Smooth muscle cell (in vitro differentiated cells): Measurements from ENCODE around the gene GPR176. TPM values are rescaled to one million over a fixed set of nuclear protein-coding genes. Genes with fewer than 3 reads are reported as not detected.
A peak's percentile ranks its signal among the peaks of the same experiment; 100 is the strongest.

Experiments
- DNase-seq: peaks from one replicate; lab custom pipeline; 2025; ENCODE audit not compliant: unreplicated experiment; lab: John Stamatoyannopoulos, UW
- H2AFZ ChIP-seq: fragments of 200-600 bp; sonication (generic); 2 replicates; pipeline ENCODE4 v1.6.0; 2016; ENCODE audit warnings: antibody characterized with exemption, low read depth, mild to moderate bottlenecking
- H3F3A ChIP-seq: fragments of 200-600 bp; sonication (generic); 2 replicates; pipeline ENCODE4 v1.6.0; 2017; ENCODE audit warnings: antibody characterized with exemption, low read depth
- H3K27ac ChIP-seq: fragments of 200-600 bp; sonication (generic); 2 replicates; pipeline ENCODE4 v1.5.1; 2016; ENCODE audit warnings: low read depth, mild to moderate bottlenecking
- H3K27me3 ChIP-seq: fragments of 200-600 bp; sonication (generic); 2 replicates; pipeline ENCODE4 v1.6.1; 2016; ENCODE audit warnings: low read depth, mild to moderate bottlenecking
- H3K36me3 ChIP-seq: fragments of 200-600 bp; sonication (generic); 2 replicates; pipeline ENCODE4 v1.5.1; 2016; ENCODE audit warnings: low read depth
- H3K4me1 ChIP-seq: fragments of 200-600 bp; sonication (generic); 2 replicates; pipeline ENCODE4 v1.5.1; 2016; ENCODE audit warnings: low read depth
- H3K4me2 ChIP-seq: fragments of 200-600 bp; sonication (generic); 2 replicates; pipeline ENCODE4 v1.6.0; 2016; ENCODE audit warnings: mild to moderate bottlenecking
- H3K4me3 ChIP-seq: fragments of 200-600 bp; sonication (generic); 2 replicates; pipeline ENCODE4 v1.5.1; 2016; ENCODE audit warnings: mild to moderate bottlenecking
- H3K79me2 ChIP-seq: fragments of 200-600 bp; sonication (generic); 2 replicates; pipeline ENCODE4 v1.6.0; 2016; ENCODE audit warnings: low read depth, mild to moderate bottlenecking
- H3K9ac ChIP-seq: fragments of 200-600 bp; sonication (generic); 2 replicates; pipeline ENCODE4 v1.6.0; 2016; ENCODE audit warnings: low read depth
- H3K9me3 ChIP-seq: fragments of 200-600 bp; sonication (generic); replicated peaks from 2 replicates; pipeline ENCODE4 v1.5.1; 2016; ENCODE audit warnings: low read depth
- H4K20me1 ChIP-seq: fragments of 200-600 bp; sonication (generic); 2 replicates; pipeline ENCODE4 v1.6.0; 2016; ENCODE audit warnings: low read depth
- WGBS: methylation state at CpG from one replicate; pipeline ENCODE4 v1.1.7; 2016; ENCODE audit warnings: low lambda C conversion rate; 5-methylcytosine and 5-hydroxymethylcytosine counted together
- polyA plus RNA-seq: library from polyadenylated mRNA; unstranded; fragments of >200 nt; fragmentation: Nextera tagmentation; extraction: Ambion mirVana; gene quantifications from 2 replicates; pipeline ENCODE4 v1.2.1, GENCODE V29; 2016
- total RNA-seq: library from RNA; depleted of rRNA; stranded (reverse); fragments of >200 nt; gene quantifications from 2 replicates; pipeline ENCODE4 v1.2.3, GENCODE V29; 2014
- TF ChIP-seq, protein P1 (sequence below): fragments of 200-600 bp; sonication (generic); IDR thresholded peaks from 2 replicates; pipeline ENCODE4 v1.5.1; 2017; ENCODE audit warnings: borderline replicate concordance, mild to moderate bottlenecking, antibody characterized with exemption; ENCODE audit not compliant: insufficient read depth, poor library complexity, severe bottlenecking

Gene GPR176
- total and polyA plus RNA-seq, 2 experiments from 2014 or later, result 20.0 to 22.4 TPM

DNA sequence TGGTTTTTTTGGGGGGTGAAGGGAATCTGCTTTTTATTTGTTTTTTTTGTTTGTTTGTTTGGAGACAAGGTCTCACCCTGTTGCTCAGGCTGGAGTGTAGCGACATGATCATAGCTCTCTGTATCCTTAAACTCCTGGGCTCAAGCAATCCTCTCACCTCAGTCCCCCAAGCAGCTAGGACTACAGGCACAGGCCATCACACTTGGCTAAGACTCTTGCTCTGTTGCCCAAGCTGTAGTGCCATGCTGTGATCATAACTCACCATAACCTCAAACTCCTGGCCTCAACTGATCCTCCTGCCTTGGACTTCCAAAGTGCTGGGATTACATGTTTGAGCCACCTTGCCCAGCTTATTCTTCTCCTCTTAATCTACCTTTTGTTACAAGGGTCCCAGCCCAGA lies 31.8 kb downstream of the GPR176 start:
- Histone ChIP-seq H4K20me1 (no peaks in the 10 kb centered on the region), H3K27me3 (no peaks in the 10 kb centered on the region), H3K79me2 (no peaks in the 10 kb centered on the region), H3K9me3 (no peaks in the 10 kb centered on the region), H3K27ac (no peak overlapping the region), H3K36me3 (no peaks in the 10 kb centered on the region), H2AFZ (no peak overlapping the region), H3K4me3 (no peak overlapping the region), H3F3A (no peaks in the 10 kb centered on the region), H3K9ac (no peak overlapping the region), H3K4me2 (no peak overlapping the region), H3K4me1 (peaks cover 3% of the 10 kb centered on the region)
- TF ChIP-seq, protein P1, sequence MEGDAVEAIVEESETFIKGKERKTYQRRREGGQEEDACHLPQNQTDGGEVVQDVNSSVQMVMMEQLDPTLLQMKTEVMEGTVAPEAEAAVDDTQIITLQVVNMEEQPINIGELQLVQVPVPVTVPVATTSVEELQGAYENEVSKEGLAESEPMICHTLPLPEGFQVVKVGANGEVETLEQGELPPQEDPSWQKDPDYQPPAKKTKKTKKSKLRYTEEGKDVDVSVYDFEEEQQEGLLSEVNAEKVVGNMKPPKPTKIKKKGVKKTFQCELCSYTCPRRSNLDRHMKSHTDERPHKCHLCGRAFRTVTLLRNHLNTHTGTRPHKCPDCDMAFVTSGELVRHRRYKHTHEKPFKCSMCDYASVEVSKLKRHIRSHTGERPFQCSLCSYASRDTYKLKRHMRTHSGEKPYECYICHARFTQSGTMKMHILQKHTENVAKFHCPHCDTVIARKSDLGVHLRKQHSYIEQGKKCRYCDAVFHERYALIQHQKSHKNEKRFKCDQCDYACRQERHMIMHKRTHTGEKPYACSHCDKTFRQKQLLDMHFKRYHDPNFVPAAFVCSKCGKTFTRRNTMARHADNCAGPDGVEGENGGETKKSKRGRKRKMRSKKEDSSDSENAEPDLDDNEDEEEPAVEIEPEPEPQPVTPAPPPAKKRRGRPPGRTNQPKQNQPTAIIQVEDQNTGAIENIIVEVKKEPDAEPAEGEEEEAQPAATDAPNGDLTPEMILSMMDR, result no peak
- no peak for DNase-seq
- WGBS, result 86% methylated on average over 1 of the region's 1 CpG

DNA sequence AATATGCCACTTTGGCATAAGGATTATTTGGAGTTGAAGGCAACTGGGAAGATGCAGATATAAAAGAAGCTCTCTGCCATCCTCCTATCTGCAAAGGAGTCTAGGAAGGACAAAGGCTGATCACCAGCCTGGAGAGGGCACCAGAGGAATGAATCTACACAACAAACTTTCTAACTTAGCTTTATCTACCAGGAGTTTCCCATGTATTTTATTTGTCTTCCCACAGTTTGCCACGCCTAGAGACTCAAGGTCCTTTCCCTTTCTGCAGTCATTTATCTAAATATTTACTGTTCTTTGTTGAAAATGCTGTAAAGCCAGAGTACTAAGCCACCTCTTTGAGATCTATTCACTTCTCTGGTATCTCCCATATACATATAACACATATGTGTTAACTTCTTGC lies 32.2 kb downstream of the GPR176 start:
- Histone ChIP-seq H3F3A (no peaks in the 10 kb centered on the region), H4K20me1 (no peaks in the 10 kb centered on the region), H3K9me3 (no peaks in the 10 kb centered on the region), H3K27ac (no peak overlapping the region), H3K36me3 (no peaks in the 10 kb centered on the region), H3K4me3 (no peak overlapping the region), H3K27me3 (no peaks in the 10 kb centered on the region), H3K4me1 (peaks cover 2% of the 10 kb centered on the region), H3K79me2 (no peaks in the 10 kb centered on the region), H3K4me2 (no peak overlapping the region), H2AFZ (no peak overlapping the region), H3K9ac (no peak overlapping the region)
- 29% methylated on average over 1 of the region's 1 CpG for WGBS
- TF ChIP-seq, protein P1, result peak; percentile 27
- no peak for DNase-seq

DNA sequence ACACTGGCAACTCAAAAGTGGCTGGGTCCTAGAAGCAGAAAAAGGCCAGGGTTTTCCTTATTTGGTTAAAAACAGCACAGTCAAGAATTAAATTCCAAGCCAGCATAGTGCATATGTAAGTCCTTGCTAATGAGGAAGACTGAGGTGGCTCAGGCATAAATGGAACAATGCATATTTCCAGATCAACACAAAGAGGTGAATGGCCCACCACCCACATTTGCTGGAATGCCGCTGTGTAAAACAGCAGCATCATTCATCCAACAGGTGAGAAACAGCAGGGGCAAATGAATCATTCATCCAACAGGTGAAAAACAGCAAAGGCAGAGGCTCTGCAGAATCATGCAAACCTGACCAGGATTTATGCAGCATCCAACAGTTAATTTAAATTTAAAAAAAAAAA lies 32.9 kb downstream of the GPR176 start:
- H3K36me3 ChIP-seq, result no peaks in the 10 kb centered on the region
- no peaks in the 10 kb centered on the region for H3K27me3 ChIP-seq
- H3K4me1 ChIP-seq, result no peaks in the 10 kb centered on the region
- no peak overlapping the region for H3K4me2 ChIP-seq
- WGBS, result 29% methylated on average over 1 of the region's 1 CpG
- H3K9me3 ChIP-seq, result no peaks in the 10 kb centered on the region
- H4K20me1 ChIP-seq, result no peaks in the 10 kb centered on the region
- TF ChIP-seq, protein P1, result no peak
- H3K27ac ChIP-seq, result no peak overlapping the region
- no peak overlapping the region for H3K4me3 ChIP-seq
- H3K9ac ChIP-seq, result no peak overlapping the region
- H3K79me2 ChIP-seq, result no peaks in the 10 kb centered on the region
- H2AFZ ChIP-seq, result no peak overlapping the region
- DNase-seq, result no peak
- no peaks in the 10 kb centered on the region for H3F3A ChIP-seq

DNA sequence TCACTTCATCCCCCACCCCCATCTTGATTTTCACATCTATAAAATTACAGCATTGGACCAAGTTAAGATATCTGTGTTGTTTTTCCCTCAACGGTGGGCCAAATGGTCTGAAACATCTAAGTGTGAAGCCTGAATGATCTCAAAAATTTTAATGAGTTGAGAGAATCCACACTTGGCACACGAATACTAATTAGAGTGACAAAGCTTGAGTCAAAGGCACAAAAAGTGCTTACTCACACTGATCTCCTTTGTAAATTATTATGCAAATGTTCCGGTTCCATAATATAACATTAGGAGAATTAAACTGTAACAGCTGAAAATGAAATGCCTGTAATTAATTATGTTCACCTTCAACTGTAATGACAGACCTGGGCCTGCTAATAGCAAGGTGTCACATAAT lies 33.6 kb downstream of the GPR176 start:
- Histone ChIP-seq H3K36me3 (no peaks in the 10 kb centered on the region), H3K27me3 (no peaks in the 10 kb centered on the region), H2AFZ (no peak overlapping the region), H3K4me1 (no peaks in the 10 kb centered on the region), H3F3A (no peaks in the 10 kb centered on the region), H3K9me3 (no peaks in the 10 kb centered on the region), H3K79me2 (no peaks in the 10 kb centered on the region), H3K4me2 (no peak overlapping the region), H3K9ac (no peak overlapping the region), H4K20me1 (no peaks in the 10 kb centered on the region), H3K27ac (no peak overlapping the region), H3K4me3 (no peak overlapping the region)
- TF ChIP-seq, protein P1, result no peak
- 56% methylated on average over 3 of the region's 3 CpGs for WGBS
- DNase-seq, result no peak
